ENCODE results near the gene GDAP1L1.

DNA sequence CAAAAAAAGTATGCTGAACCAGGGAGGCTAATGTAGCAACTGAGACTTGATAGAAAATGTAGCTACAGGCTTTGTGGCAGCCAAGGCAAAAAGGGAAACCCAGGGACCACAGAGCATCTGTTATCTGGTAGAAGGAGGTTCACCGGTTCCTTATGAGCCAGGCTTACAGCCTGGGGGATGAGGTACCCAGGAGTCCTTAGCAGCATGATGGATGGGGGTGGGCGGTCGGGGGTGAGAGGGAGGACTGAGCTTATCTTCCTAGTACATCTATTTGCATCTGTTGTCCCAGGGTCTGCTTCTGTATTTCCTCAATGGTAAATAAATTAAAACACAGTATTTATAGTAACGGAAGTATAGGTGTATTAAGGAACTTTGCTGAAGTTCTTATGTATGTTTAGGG is 1.1 kb upstream of the GDAP1L1 start:
- no peak for TF ChIP-seq POLR2AphosphoS5 (IDR thresholded peaks at IDR 0.05; ENCODE audit: insufficient read depth in 1 of 2, low read depth in 1 of 2)
- no peak for TF ChIP-seq CTCF (IDR thresholded peaks at IDR 0.05)
- no peak for TF ChIP-seq POLR2A (IDR thresholded peaks at IDR 0.05)

Data from vagina (tissue), 2 donors.